HCT116 (cell line): ENCODE data around the gene RSRC1.

Experiments used
- CTCF ChIP-seq, 3 experiments: fragments of 200-600 bp in 1 of 3; sonication (generic) in 1 of 3; IDR thresholded peaks in 2 of 3; conservative IDR thresholded peaks in 1 of 3; 2 replicates each; pipeline ENCODE4 v1.5.1; 2012 to 2017; ENCODE audit warnings: low read depth in 2 of 3, low read length in 2 of 3, antibody characterized with exemption in 1 of 3, borderline replicate concordance in 1 of 3, control low read depth in 1 of 3, mild to moderate bottlenecking in 1 of 3, mixed read lengths in 1 of 3, mixed run types in 1 of 3, moderate library complexity in 1 of 3; ENCODE audit not compliant: insufficient read depth in 1 of 3
- EGR1 ChIP-seq: IDR thresholded peaks from 2 replicates; pipeline ENCODE4 v1.6.1; 2012; ENCODE audit warnings: low read depth
- EZH2 ChIP-seq: fragments of 200-600 bp; sonication (generic); IDR thresholded peaks from 2 replicates; pipeline ENCODE4 v1.6.1; 2017; ENCODE audit warnings: antibody characterized with exemption, mixed run types
- MAX ChIP-seq: IDR thresholded peaks from 2 replicates; pipeline ENCODE4 v1.6.1; 2012
- POLR2A ChIP-seq: IDR thresholded peaks from 2 replicates; pipeline ENCODE4 v1.7.0; 2011; ENCODE audit warnings: borderline replicate concordance; ENCODE audit not compliant: insufficient read depth, insufficient read length; ENCODE audit errors: extremely low read depth
- SRF ChIP-seq: IDR thresholded peaks from 2 replicates; pipeline ENCODE4 v1.6.1; 2012; ENCODE audit warnings: low read depth

- TF ChIP-seq EZH2 (no peak), POLR2A (no peak), MAX (no peak), SRF (no peak), EGR1 (no peak), CTCF (IDR thresholded peaks at IDR 0.05 in 2 of 3, conservative IDR thresholded peaks at IDR 0.05 in 1 of 3; ENCODE audit: borderline replicate concordance in 1 of 3, insufficient read depth in 1 of 3, low read depth in 2 of 3, low read length in 2 of 3) (no peak)
These were observed 246.0 kb downstream of the RSRC1 start for GRCh38 chr3:158355623-158356588.
